GM12801 (cell line): ENCODE measurements around the gene ASIC3.

ENCODE experiments used
- CTCF ChIP-seq: IDR thresholded peaks from one replicate; pipeline ENCODE4 v1.5.1; 2011; ENCODE audit warnings: control low read depth; ENCODE audit not compliant: insufficient read length; ENCODE audit errors: extremely low read depth

Gene ASIC3

GRCh38 chr7:151023232-151023631 lies 25.1 kb upstream of the ASIC3 start:
- TF ChIP-seq CTCF, result no peak

GRCh38 chr7:151024435-151025056 lies 23.8 kb upstream of the ASIC3 start, which contains the start of gene ATG9B:
Gene ATG9B, minus strand, starts transcription at chr7:151024494. Its CDS starts 71 bp downstream, at chr7:151024423.
- no peak for TF ChIP-seq CTCF

GRCh38 chr7:151025924-151026671 lies 22.2 kb upstream of the ASIC3 start:
- no peak for TF ChIP-seq CTCF

GRCh38 chr7:151028131-151028947 lies 20.0 kb upstream of the ASIC3 start, which contains the start of gene ABCB8:
Gene ABCB8, plus strand, starts transcription at chr7:151028450. Its CDS starts 66 bp downstream, at chr7:151028516.
- TF ChIP-seq CTCF, result no peak

GRCh38 chr7:151028948-151029501 lies 19.3 kb upstream of the ASIC3 start:
- TF ChIP-seq CTCF, result no peak

- no peak for TF ChIP-seq CTCF
These were observed 17.3 kb upstream of the ASIC3 start for GRCh38 chr7:151031011-151031410.
